IMR-90 (cell line): Measurements from ENCODE around the gene ADCY1. TPM values are rescaled to one million over a fixed set of nuclear protein-coding genes. Genes with fewer than 3 reads are reported as not detected.

Experiments used
- ATAC-seq: fragments of 200-7000 bp; cut with Tn5 transposase; 2 replicates; pipeline ENCODE4 v1.9.1; 2020; ENCODE audit warnings: low read depth, mild to moderate bottlenecking, moderate library complexity
- BruUV-seq: library from RNA; stranded (reverse); fragments of 400-500 nt; replicated peaks from 2 replicates; lab custom pipeline; 2021; lab: Mats Ljungman, UMichigan
- CTCF ChIA-PET: fragments of 300-600 bp; formaldehyde crosslinking; extraction: SDS; loops from one replicate; lab custom pipeline; 2021; ENCODE audit warnings: antibody characterized with exemption; lab: Yijun Ruan, JAX
- POLR2A ChIA-PET: fragments of 300-600 bp; sonication (Branson Sonifier 250); formaldehyde crosslinking; loops from one replicate; lab custom pipeline; 2022; ENCODE audit warnings: antibody characterized with exemption; ENCODE audit not compliant: unreplicated experiment; lab: Charles Lee
- DNase-seq: peaks from one replicate; pipeline ENCODE4 v3.0.0; 2013
- H2AFZ ChIP-seq: replicated peaks from 2 replicates; pipeline ENCODE3; 2013; ENCODE audit warnings: low read length, mild to moderate bottlenecking; ENCODE audit not compliant: poor library complexity
- H2AK5ac ChIP-seq: 2 replicates; pipeline ENCODE4 v1.6.1; 2013; ENCODE audit warnings: low read depth, low read length, inconsistent platforms
- H2AK9ac ChIP-seq: replicated peaks from 2 replicates; pipeline ENCODE3; 2013; ENCODE audit warnings: mild to moderate bottlenecking, low read depth, low read length, moderate library complexity; ENCODE audit not compliant: poor library complexity
- H2BK120ac ChIP-seq: 2 replicates; pipeline ENCODE4 v1.6.1; 2013; ENCODE audit warnings: low read depth, low read length, inconsistent platforms
- H2BK15ac ChIP-seq: 3 replicates; pipeline ENCODE4 v1.6.1; 2013; ENCODE audit warnings: low read depth, low read length, inconsistent platforms
- H2BK20ac ChIP-seq: 2 replicates; pipeline ENCODE4 v1.6.1; 2013; ENCODE audit warnings: low read depth, mild to moderate bottlenecking, inconsistent platforms, low read length, moderate library complexity
- H2BK5ac ChIP-seq: 2 replicates; pipeline ENCODE4 v1.6.1; 2013; ENCODE audit warnings: mild to moderate bottlenecking, low read depth, low read length, inconsistent platforms; ENCODE audit not compliant: poor library complexity, severe bottlenecking
- H3K14ac ChIP-seq: replicated peaks from 2 replicates; pipeline ENCODE4 v1.6.1; 2013; ENCODE audit warnings: low read depth, low read length, inconsistent platforms
- H3K18ac ChIP-seq: 2 replicates; pipeline ENCODE4 v1.6.1; 2013; ENCODE audit warnings: low read depth, low read length, control low read depth
- H3K23ac ChIP-seq: 2 replicates; pipeline ENCODE4 v1.6.1; 2013; ENCODE audit warnings: low read depth, low read length, inconsistent platforms
- H3K27ac ChIP-seq: 2 replicates; pipeline ENCODE4 v1.5.1; 2013; ENCODE audit warnings: mild to moderate bottlenecking, control low read depth, low read length; ENCODE audit not compliant: insufficient read depth
- H3K27me3 ChIP-seq: 2 replicates; pipeline ENCODE4 v1.6.1; 2013; ENCODE audit warnings: low read length; ENCODE audit not compliant: control insufficient read depth, insufficient read depth
- H3K36me3 ChIP-seq: 2 replicates; pipeline ENCODE4 v1.6.1; 2013; ENCODE audit warnings: low read length, mixed read lengths; ENCODE audit not compliant: control insufficient read depth, insufficient read depth
- H3K4ac ChIP-seq: 2 replicates; pipeline ENCODE4 v1.6.1; 2013; ENCODE audit warnings: low read depth, low read length, inconsistent platforms
- H3K4me1 ChIP-seq: 2 replicates; pipeline ENCODE4 v1.6.1; 2013; ENCODE audit warnings: low read length, mixed read lengths; ENCODE audit not compliant: control insufficient read depth, insufficient read depth
- H3K4me2 ChIP-seq: 2 replicates; pipeline ENCODE4 v1.6.1; 2013; ENCODE audit warnings: low read depth, mild to moderate bottlenecking, control low read depth, low read length, moderate library complexity
- H3K4me3 ChIP-seq: 2 replicates; pipeline ENCODE4 v1.5.1; 2013; ENCODE audit warnings: low read depth, mild to moderate bottlenecking, control low read depth, low read length, moderate library complexity; ENCODE audit not compliant: insufficient read depth
- H3K56ac ChIP-seq: 2 replicates; pipeline ENCODE4 v1.6.1; 2013; ENCODE audit warnings: low read length, inconsistent platforms; ENCODE audit not compliant: insufficient read depth; ENCODE audit errors: extremely low read depth
- H3K79me1 ChIP-seq, 2 experiments: 2 replicates each; pipeline ENCODE4 v1.6.1; 2013; ENCODE audit warnings: low read length in 2 of 2, inconsistent platforms in 1 of 2, low read depth in 1 of 2
- H3K9ac ChIP-seq: 2 replicates; pipeline ENCODE4 v1.6.1; 2013; ENCODE audit warnings: low read depth, low read length, control low read depth
- H3K9me1 ChIP-seq: 2 replicates; pipeline ENCODE4 v1.6.1; 2013; ENCODE audit warnings: low read length, inconsistent platforms; ENCODE audit not compliant: insufficient read depth
- H3K9me3 ChIP-seq: 2 replicates; pipeline ENCODE4 v1.6.1; 2013; ENCODE audit warnings: low read length; ENCODE audit not compliant: control insufficient read depth, insufficient read depth
- H4K20me1 ChIP-seq: 2 replicates; pipeline ENCODE4 v1.6.1; 2013; ENCODE audit warnings: low read length, inconsistent platforms; ENCODE audit not compliant: insufficient read depth
- H4K5ac ChIP-seq: 2 replicates; pipeline ENCODE4 v1.6.1; 2013; ENCODE audit warnings: mild to moderate bottlenecking, low read depth, low read length, control low read depth
- H4K8ac ChIP-seq, 2 experiments: 2 replicates each; pipeline ENCODE4 v1.6.1; 2013; ENCODE audit warnings: low read depth in 2 of 2, low read length in 2 of 2, control low read depth in 1 of 2, inconsistent platforms in 1 of 2
- H4K91ac ChIP-seq: 2 replicates; pipeline ENCODE4 v1.6.1; 2013; ENCODE audit warnings: low read depth, low read length, inconsistent platforms; ENCODE audit not compliant: insufficient read depth
- BHLHE40 ChIP-seq: fragments of 150-350 bp; IDR thresholded peaks from 2 replicates; pipeline ENCODE4 v1.6.1; 2016; ENCODE audit warnings: mild to moderate bottlenecking, low read depth, low read length
- CHD1 ChIP-seq: IDR thresholded peaks from 2 replicates; pipeline ENCODE4 v1.6.1; 2012; ENCODE audit warnings: low read depth, low read length, improper control_type of control experiment
- ELK1 ChIP-seq: fragments of 150-350 bp; IDR thresholded peaks from 2 replicates; pipeline ENCODE4 v1.6.1; 2016; ENCODE audit warnings: low read depth, mild to moderate bottlenecking, low read length, moderate library complexity, borderline replicate concordance
- FOS ChIP-seq: fragments of 150-350 bp; IDR thresholded peaks from 2 replicates; pipeline ENCODE4 v1.6.1; 2016; ENCODE audit warnings: low read depth, low read length
- MAFK ChIP-seq: IDR thresholded peaks from 2 replicates; pipeline ENCODE4 v1.6.1; 2012; ENCODE audit warnings: low read depth, low read length, improper control_type of control experiment
- MAZ ChIP-seq: IDR thresholded peaks from 2 replicates; pipeline ENCODE4 v1.6.1; 2012; ENCODE audit warnings: low read depth, mild to moderate bottlenecking, low read length, improper control_type of control experiment, moderate library complexity, borderline replicate concordance
- MXI1 ChIP-seq: IDR thresholded peaks from 2 replicates; pipeline ENCODE4 v1.6.1; 2012; ENCODE audit warnings: low read depth, mild to moderate bottlenecking, low read length, moderate library complexity, borderline replicate concordance
- POLR2A ChIP-seq: IDR thresholded peaks from 2 replicates; pipeline ENCODE4 v1.6.1; 2012; ENCODE audit warnings: mild to moderate bottlenecking, low read depth, low read length
- RAD21 ChIP-seq: IDR thresholded peaks from 2 replicates; pipeline ENCODE4 v1.6.1; 2012; ENCODE audit warnings: low read length, improper control_type of control experiment
- RCOR1 ChIP-seq: IDR thresholded peaks from 2 replicates; pipeline ENCODE4 v1.6.1; 2012; ENCODE audit warnings: mild to moderate bottlenecking, low read length, improper control_type of control experiment; ENCODE audit not compliant: insufficient replicate concordance
- RFX5 ChIP-seq: IDR thresholded peaks from 2 replicates; pipeline ENCODE4 v1.8.0; 2012; ENCODE audit warnings: low read depth, mild to moderate bottlenecking, low read length, moderate library complexity
- SMC3 ChIP-seq: fragments of 150-350 bp; IDR thresholded peaks from 2 replicates; pipeline ENCODE4 v1.6.1; 2016; ENCODE audit warnings: low read depth, mild to moderate bottlenecking, antibody characterized with exemption, low read length, moderate library complexity
- USF2 ChIP-seq: fragments of 150-350 bp; IDR thresholded peaks from 2 replicates; pipeline ENCODE4 v1.6.1; 2017; ENCODE audit warnings: mild to moderate bottlenecking, antibody characterized with exemption, low read length, low read depth
- WGBS, 2 experiments: methylation state at CpG; one replicate each; pipeline versions ENCODE4 v1.1.5 to v1.1.7; 2013; ENCODE audit warnings: missing lambda C conversion rate in 2 of 2; ENCODE audit not compliant: insufficient read length in 1 of 2; ENCODE audit errors: extremely low coverage in 2 of 2; 5-methylcytosine and 5-hydroxymethylcytosine counted together
- dilution Hi-C: fragments of 300-500 bp; cut with HindIII; formaldehyde crosslinking; loops from one replicate; pipeline ENCODE4 v1.14.3; 2018; ENCODE audit warnings: low sequenced_read_pairs; ENCODE audit not compliant: unreplicated experiment
- in situ Hi-C: fragments of 300-500 bp; cut with MboI; formaldehyde crosslinking; loops from 3 replicates; pipeline ENCODE4 v1.14.3; 2019; ENCODE audit warnings: low sequenced_read_pairs, inconsistent platforms, mixed read lengths
- intact Hi-C: fragments of 100-400 bp; cut with micrococcal nuclease; formaldehyde crosslinking; loops from 2 replicates; pipeline ENCODE4 v1.10.0; 2022
- polyA plus RNA-seq, 3 experiments: library from polyadenylated mRNA; depleted of rRNA; stranded (reverse); fragments of >200 nt; gene quantifications; 2 replicates each; pipeline ENCODE4 v1.2.3, GENCODE V29; 2012; ENCODE audit warnings: low replicate concordance in 1 of 3
- total RNA-seq: library from RNA; depleted of rRNA; stranded (reverse); fragments of >200 nt; gene quantifications from 2 replicates; pipeline ENCODE4 v1.2.3, GENCODE V29; 2012

The ADCY1 gene
- total and polyA plus RNA-seq, 2 of the 4 experiments (the other 2 are of a cell fraction) = 0.18 to 0.24 TPM

GRCh38 chr7:45610660-45611299 lies 36.6 kb downstream of the ADCY1 start:
- Histone ChIP-seq H3K9me3 (no peaks in the 10 kb centered on the region; the same call in 1 of the 2 replicates), H3K27ac (no peak overlapping the region), H4K5ac (no peak overlapping the region), H4K20me1 (no peaks in the 10 kb centered on the region), H2BK5ac (no peak overlapping the region), H3K4me1 (no peaks in the 10 kb centered on the region), H3K4ac (no peak overlapping the region), H3K4me2 (no peak overlapping the region), H3K9ac (no peak overlapping the region), H3K79me1 (no peaks in the 10 kb centered on the region), H2AK5ac (no peak overlapping the region), H3K14ac (no peak overlapping the region), H3K9me1 (no peaks in the 10 kb centered on the region), H2AK9ac (no peak overlapping the region), H3K36me3 (no peaks in the 10 kb centered on the region), H3K4me3 (no peak overlapping the region), H2BK15ac (no peak overlapping the region), H2BK20ac (no peak overlapping the region), H4K91ac (no peak overlapping the region), H2AFZ (no peak overlapping the region), H3K23ac (no peak overlapping the region), H2BK120ac (no peak overlapping the region), H3K27me3 (no peaks in the 10 kb centered on the region; the same call in 1 of the 2 replicates), H3K56ac (no peak overlapping the region), H4K8ac (no peak overlapping the region), H3K18ac (no peak overlapping the region)
- ATAC-seq = no peak
- intact Hi-C loops = no loop called here
- 62% methylated on average over 2 of the region's 3 CpGs; no CpG with 5 or more reads in 1 of the 2 experiments for WGBS, 2 experiments
- ChIA-PET CTCF (no interaction called here), POLR2A (no interaction called here)
- in situ Hi-C loops = no loop called here
- dilution Hi-C loops = no loop called here
- no peak for DNase-seq
- no peak for TF ChIP-seq RCOR1
- TF ChIP-seq RFX5 = no peak
- no peak for TF ChIP-seq MXI1
- no peak for TF ChIP-seq FOS
- no peak for TF ChIP-seq CHD1
- TF ChIP-seq ELK1 = no peak
- TF ChIP-seq BHLHE40 = no peak
- TF ChIP-seq MAZ = no peak
- no peak for TF ChIP-seq RAD21
- TF ChIP-seq POLR2A = no peak
- no peak for TF ChIP-seq SMC3
- no peak for TF ChIP-seq MAFK
- TF ChIP-seq USF2 = no peak
- no TSS peak for BruUV-seq
